ENCODE data around the gene S100A12.

S100A12 gene

DNA sequence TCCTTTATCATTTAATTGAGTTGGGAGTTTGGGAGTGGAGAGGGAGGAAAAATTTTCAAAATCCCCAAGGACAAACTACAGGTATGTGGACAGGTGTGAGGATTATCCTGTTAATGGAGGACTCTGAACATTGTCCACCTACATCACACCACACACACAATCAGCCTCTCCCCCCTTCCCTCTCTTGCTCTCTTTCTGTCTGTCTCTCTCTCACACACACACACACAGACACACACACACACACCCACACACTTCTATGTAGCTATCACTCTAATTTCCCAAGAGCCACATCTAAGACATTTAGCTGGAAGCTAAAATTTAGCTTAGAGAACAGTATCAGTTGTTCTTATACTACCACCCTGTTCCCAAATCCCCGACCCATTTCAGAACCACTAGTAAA lies 14.0 kb upstream of the S100A12 start:
- no peak overlapping the region for H3K4me3 ChIP-seq (ENCODE audit: low read length)
- TF ChIP-seq, protein P1, sequence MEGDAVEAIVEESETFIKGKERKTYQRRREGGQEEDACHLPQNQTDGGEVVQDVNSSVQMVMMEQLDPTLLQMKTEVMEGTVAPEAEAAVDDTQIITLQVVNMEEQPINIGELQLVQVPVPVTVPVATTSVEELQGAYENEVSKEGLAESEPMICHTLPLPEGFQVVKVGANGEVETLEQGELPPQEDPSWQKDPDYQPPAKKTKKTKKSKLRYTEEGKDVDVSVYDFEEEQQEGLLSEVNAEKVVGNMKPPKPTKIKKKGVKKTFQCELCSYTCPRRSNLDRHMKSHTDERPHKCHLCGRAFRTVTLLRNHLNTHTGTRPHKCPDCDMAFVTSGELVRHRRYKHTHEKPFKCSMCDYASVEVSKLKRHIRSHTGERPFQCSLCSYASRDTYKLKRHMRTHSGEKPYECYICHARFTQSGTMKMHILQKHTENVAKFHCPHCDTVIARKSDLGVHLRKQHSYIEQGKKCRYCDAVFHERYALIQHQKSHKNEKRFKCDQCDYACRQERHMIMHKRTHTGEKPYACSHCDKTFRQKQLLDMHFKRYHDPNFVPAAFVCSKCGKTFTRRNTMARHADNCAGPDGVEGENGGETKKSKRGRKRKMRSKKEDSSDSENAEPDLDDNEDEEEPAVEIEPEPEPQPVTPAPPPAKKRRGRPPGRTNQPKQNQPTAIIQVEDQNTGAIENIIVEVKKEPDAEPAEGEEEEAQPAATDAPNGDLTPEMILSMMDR (IDR thresholded peaks at IDR 0.05; ENCODE audit: insufficient read depth, low read depth, low read length, missing control alignments), result no peak

DNA sequence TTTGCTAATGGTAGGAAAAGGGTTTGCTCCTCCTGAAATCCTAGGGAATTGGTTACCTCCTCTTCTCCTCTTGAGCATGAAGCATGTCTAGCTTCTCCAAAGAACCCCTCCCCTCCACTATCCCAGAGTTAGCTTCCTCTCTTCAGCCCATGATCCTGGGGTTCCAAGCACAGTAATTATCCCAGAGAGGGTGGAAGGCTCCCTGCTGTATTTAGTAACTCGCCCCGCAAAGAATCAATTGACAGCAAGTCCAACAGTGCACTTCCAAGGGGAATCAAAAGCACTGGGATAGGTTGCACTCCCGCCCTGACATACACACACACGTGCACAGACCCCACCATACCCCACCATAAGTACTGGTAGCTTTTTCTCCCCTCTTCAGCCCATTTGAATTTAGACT lies 12.4 kb upstream of the S100A12 start:
- TF ChIP-seq, protein P1 (IDR thresholded peaks at IDR 0.05; ENCODE audit: insufficient read depth, low read depth, low read length, missing control alignments), result no peak
- DNase-seq (ENCODE audit: low read depth), result no peak
- no peak overlapping the region for H3K4me3 ChIP-seq (ENCODE audit: low read length)

More for the DNA sequence above, 14.0 kb upstream of the S100A12 start:
- peak; percentile 55 for DNase-seq (ENCODE audit: low read depth)

DNA sequence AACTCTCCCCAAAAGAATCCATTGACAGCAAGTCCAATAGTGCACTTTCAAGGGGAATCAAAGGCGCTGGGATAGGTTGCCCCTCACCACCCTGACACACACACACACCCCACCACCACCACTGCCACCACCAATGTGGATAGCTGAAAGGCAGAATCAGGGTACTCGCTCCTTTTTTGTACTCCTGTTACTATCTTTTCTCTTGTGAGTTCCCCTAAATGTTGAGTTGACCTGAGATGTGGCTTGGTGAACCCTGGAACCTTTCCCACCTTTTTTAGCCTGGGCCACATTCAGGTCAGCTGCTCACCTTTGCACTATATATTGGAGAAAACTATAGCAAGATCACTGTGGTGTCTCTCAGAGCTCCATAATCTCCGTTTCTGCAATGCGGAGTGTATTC lies 11.6 kb upstream of the S100A12 start:
- TF ChIP-seq, protein P1 (IDR thresholded peaks at IDR 0.05; ENCODE audit: insufficient read depth, low read depth, low read length, missing control alignments), result no peak
- no peak overlapping the region for H3K4me3 ChIP-seq (ENCODE audit: low read length)
- no peak for DNase-seq (ENCODE audit: low read depth)

DNA sequence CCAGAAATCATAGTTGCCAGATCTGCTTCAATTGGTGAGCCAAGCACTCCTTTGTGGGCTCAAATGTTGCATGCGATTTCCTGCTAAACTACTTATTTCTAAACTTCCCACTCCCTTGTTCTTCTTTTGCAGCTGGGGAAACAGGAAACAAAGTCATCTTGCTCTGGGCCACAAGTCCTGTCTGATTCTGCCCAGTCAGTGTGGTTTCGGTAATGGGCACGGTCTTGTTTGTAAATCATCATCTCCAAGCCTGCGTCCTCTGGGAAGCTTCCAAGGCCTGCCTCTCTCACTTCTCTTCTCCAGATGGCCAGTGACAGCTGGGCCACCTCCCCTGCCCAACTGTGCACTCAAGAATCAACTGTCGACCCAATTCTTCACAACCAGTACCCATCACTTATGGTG lies 11.1 kb upstream of the S100A12 start:
- H3K4me3 ChIP-seq (ENCODE audit: low read length), result no peak overlapping the region
- DNase-seq (ENCODE audit: low read depth), result peak; percentile 98
- TF ChIP-seq, protein P1 (IDR thresholded peaks at IDR 0.05; ENCODE audit: insufficient read depth, low read depth, low read length, missing control alignments), result no peak

DNA sequence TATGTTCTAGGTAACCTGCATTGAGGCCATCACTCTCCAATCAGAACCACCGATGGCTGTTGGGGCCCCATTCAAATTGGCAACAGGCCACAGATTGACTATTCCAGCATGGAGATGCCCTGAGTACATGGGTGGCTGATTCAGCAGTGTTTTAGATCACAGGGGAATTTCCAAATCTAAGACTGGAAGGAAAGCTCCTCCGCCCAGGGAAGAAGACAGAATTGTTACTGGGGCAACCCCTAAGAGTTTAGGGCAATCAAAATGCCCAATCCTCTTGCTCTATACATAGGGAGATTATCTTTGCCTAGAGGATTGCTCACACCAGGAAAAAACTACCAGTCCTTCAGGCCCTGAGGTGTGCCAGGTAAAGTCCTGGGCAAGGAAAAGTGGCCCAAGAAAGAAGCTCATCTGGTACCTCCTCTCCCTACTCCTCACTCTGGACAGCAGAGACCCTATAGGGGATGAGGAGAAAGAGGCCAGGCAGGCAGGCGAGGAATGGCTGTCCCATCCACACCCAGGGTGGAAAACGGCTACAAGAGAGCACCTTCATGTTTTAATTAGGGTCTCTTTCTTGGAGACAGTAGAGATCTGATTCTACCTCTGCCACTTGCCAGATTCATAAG lies 9.6 kb upstream of the S100A12 start:
- TF ChIP-seq, protein P1 (IDR thresholded peaks at IDR 0.05; ENCODE audit: insufficient read depth, low read depth, low read length, missing control alignments), result no peak
- no peak overlapping the region for H3K4me3 ChIP-seq (ENCODE audit: low read length)
- peak; percentile 86 for DNase-seq (ENCODE audit: low read depth)

DNA sequence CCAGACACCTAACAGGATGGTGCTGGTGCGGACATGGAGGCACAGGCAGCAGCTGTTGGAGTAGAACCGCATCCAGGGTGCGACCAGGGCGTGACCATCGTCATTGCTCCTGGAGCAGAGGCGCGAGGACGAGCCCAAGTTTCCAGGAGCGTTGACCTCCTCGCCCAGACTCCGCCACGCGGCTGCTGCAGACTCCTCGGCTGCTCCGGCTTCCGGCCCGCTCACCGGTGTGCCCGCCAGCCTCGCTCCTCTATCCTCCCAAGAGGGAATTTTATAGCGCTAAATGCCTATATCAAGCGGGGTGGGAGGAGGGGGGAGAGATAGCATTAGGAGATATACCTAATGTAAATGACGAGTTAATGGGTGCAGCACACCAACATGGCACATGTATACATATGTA lies 5.3 kb upstream of the S100A12 start:
- no peak overlapping the region for H3K4me3 ChIP-seq (ENCODE audit: low read length)
- TF ChIP-seq, protein P1 (IDR thresholded peaks at IDR 0.05; ENCODE audit: insufficient read depth, low read depth, low read length, missing control alignments), result no peak

DNA sequence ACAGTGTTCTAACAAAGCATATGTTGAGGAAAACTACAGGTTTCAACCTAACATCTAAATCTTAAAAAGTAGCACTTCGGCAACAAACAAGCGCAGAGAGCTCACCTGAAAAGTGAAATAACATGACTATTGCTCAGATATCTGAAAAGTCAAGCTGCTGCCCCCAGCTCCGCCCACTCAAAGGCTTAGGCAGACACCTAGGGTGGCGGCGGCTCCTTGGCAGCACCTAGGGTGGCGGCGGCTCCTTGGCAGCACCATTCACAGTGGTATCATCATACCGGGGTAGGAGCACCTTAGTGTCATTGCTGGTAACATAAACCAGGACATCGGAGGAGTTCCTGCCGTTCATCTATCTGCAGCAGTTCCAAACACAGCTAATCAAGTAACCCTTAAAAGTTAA lies 4.2 kb upstream of the S100A12 start:
- H3K4me3 ChIP-seq (ENCODE audit: low read length), result no peak overlapping the region
- TF ChIP-seq, protein P1 (IDR thresholded peaks at IDR 0.05; ENCODE audit: insufficient read depth, low read depth, low read length, missing control alignments), result no peak
- DNase-seq (ENCODE audit: low read depth), result no peak

More for the DNA sequence above, 5.3 kb upstream of the S100A12 start:
- no peak for DNase-seq (ENCODE audit: low read depth)
